ENCODE results near the gene NOS3.

NOS3 gene

DNA sequence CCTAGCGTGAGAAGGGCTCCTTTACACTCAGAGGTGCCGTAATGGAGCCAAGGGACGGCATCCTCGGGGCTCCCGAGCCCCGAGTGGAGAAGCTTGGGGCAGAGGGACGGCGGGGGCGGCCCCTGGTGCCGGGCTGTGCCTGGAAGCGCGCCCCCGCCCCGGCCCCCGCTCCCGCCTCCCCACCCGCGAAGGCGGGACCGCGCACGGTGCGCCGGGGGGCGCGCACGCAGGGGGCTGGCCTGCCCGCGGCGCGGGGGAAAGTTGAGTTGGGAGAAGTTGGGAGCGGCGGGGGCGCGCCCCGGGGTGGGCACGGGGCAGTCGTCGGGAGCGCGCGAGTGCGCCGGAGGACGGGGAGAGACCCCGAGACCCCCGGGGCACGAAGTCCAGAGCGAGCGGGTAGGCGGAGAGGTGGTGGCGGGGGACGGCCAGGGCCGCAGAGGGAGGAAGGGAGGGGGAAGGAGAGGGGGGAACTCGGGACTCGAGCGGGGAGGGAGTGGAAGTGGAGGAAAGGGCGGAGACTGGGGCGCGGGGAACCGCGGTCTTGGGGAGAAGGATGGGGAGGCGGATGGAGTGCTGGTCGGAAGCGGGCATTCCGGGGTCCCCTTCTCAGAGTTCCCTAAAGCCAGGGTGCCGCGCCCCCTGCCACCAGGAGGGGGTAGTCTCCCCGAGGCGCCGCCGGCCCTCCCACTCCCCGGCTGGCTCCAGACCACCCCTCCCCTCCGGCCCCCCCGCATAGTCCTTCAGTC, 68.7 kb downstream of the NOS3 start, which contains the start of gene SLC4A2:
Gene SLC4A2, plus strand, starts transcription at position 223 of the 746 bp plus-strand sequence. CDS start 2,399 bp downstream, outside the sequence.
- DNase-seq (ENCODE audit: low read depth) = no peak

- no peak for DNase-seq (ENCODE audit: low read depth)
Observed at GRCh38 chr7:151060113-151060415, 69.2 kb downstream of the NOS3 start.

GRCh38 chr7:151060416-151061212, 69.8 kb downstream of the NOS3 start:
- no peak for DNase-seq (ENCODE audit: low read depth)

DNA sequence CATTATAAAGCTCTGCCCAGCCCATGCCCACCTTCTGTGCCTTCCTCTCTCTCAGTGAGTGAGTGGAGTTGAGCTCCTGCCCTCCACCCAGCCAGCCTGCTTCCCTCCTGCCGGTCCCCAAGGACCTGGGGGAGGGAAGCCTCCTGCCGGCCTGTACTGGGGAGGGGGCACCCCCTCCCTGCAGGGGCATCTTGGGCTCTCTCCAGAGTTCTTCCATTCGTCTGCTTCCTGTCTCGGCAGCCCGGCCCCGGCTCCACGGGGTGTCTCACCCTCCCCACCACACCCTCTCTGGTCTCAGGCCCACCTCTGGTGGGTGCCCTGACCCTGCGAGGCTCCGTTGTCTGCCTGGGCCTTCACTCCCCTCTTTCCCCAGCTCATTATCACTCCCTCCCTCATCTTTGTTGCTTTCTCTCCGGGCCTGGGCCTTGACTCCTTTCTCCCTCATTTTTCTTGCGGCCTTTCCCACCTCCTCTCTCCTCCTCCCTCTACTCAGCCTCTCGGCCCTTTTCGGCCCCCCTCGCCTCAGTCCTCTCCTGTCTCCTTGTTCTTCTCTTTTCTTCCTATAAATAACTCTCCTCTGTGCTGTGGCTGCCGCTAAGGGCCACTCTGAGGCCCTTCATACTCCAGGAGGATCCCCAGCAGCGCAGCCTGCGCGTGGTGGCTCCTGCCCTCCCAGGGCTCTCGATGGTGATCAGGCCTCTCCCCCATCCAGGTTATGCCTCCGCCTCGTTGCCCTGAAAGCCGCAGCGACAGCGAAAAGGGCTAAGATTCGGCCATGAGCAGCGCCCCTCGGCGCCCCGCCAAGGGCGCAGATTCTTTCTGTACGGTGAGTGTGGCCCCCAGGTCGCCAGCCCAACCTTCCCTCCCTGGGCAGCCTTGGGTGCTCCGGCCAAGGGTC, 70.6 kb downstream of the NOS3 start:
- DNase-seq (ENCODE audit: low read depth) = no peak

DNA sequence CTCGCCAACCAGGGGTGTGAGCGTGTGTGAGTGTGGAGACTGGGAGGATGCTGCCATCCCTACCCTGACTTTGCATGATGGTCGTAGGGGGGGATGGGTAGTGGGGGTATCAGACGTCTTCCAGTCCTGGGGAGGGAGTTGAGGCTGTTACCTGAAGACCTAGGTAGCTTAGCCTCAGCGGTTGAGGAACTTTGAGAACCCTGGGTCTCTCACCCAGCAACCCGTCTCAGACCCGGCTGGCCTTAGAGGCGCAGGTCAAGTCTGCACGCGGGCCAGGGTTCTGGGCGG, 71.2 kb downstream of the NOS3 start:
- no peak for DNase-seq (ENCODE audit: low read depth)

- DNase-seq (ENCODE audit: low read depth) = no peak
Observed at GRCh38 chr7:151062399-151063211, 71.8 kb downstream of the NOS3 start.

- DNase-seq (ENCODE audit: low read depth) = no peak
Observed at GRCh38 chr7:151063212-151063561, 72.4 kb downstream of the NOS3 start.

Measured in fibroblast of the conjunctiva (primary cell).